Astrocyte of the cerebellum (primary cell): ENCODE measurements around the gene SLC22A3.

ENCODE experiments used
- DNase-seq: peaks from one replicate; pipeline ENCODE4 v3.0.0-alpha.2; 2011; ENCODE audit warnings: low read depth
- H3K4me3 ChIP-seq: 2 replicates; pipeline ENCODE4 v1.5.1; 2011; ENCODE audit warnings: mild to moderate bottlenecking, low read depth, low read length, moderate library complexity
- in situ Hi-C: cut with HindIII; loops from 2 replicates; pipeline ENCODE4 v1.10.0; 2017; ENCODE audit warnings: low sequenced_read_pairs
- TF ChIP-seq, protein P1 (sequence below): IDR thresholded peaks from 2 replicates; pipeline ENCODE4 v1.5.1; 2012; ENCODE audit warnings: low read length, low read depth, moderate library complexity, mild to moderate bottlenecking; ENCODE audit errors: missing control alignments

SLC22A3 gene

DNA sequence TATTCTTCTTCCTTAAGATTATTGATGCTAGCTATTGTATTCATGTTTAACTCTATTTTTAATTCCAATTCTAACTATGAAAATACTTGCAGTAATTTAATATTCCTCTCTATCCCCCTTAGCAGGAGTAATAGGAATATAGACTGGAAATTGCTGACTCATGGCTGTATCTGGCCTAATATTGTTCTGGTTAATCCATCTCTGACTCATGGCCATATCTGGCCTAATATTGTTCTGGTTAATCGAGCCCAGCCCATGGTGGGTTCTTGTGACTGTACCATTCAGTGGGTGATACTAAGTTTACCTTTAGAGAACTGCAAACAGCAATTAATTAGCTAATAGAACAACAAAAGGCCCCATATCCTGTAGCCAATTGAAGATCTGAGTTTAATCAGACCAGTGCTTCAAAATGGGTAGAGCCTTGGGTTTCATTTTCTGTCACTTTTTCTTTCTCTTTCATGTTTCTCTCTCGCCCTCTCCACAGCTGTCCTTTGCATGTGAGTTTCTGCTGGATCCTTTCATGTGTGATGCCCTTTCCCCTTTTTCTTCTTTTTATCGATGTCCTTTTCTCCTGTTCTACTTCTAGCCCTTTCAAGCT, 50.6 kb downstream of the SLC22A3 start:
- in situ Hi-C loops, result no loop called here
- H3K4me3 ChIP-seq, result no peak overlapping the region
- TF ChIP-seq, protein P1, sequence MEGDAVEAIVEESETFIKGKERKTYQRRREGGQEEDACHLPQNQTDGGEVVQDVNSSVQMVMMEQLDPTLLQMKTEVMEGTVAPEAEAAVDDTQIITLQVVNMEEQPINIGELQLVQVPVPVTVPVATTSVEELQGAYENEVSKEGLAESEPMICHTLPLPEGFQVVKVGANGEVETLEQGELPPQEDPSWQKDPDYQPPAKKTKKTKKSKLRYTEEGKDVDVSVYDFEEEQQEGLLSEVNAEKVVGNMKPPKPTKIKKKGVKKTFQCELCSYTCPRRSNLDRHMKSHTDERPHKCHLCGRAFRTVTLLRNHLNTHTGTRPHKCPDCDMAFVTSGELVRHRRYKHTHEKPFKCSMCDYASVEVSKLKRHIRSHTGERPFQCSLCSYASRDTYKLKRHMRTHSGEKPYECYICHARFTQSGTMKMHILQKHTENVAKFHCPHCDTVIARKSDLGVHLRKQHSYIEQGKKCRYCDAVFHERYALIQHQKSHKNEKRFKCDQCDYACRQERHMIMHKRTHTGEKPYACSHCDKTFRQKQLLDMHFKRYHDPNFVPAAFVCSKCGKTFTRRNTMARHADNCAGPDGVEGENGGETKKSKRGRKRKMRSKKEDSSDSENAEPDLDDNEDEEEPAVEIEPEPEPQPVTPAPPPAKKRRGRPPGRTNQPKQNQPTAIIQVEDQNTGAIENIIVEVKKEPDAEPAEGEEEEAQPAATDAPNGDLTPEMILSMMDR, result no peak
- no peak for DNase-seq

DNA sequence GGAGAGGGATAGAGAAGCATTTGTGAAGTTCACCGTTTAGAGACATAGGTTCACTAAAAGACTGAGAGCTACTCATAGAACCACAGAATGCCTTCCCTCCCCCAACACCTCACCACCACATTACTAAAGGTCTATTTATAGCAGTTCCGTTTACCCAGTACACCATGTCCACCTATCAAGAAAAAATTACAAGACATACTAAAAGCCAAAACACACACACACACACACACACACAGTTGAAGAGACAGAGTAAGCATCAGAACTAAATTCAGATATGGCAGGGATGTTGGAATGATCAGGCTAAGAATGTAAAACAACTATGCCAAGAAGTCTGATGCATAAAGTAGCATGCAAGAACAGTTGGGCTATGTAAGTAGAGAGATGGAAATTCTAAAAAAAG, 52.3 kb downstream of the SLC22A3 start:
- no peak for DNase-seq
- in situ Hi-C loops, result no loop called here
- H3K4me3 ChIP-seq, result no peak overlapping the region
- TF ChIP-seq, protein P1, result no peak

DNA sequence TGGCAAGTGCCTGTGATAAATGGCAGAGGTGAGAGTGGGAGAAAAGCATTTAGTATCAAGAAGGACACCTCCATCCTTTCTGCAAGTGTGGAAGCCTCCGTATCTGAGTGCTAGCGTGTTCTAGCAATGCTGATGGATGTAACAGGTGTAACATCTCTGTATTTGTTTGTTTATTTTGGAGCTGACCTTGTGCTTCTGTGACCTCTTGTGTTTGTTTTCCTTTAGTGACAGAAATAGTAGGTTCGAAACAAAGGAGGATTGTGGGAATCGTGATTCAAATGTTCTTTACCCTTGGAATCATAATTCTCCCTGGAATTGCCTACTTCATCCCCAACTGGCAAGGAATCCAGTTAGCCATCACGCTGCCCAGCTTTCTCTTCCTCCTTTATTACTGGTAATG, 60.4 kb downstream of the SLC22A3 start:
- no peak overlapping the region for H3K4me3 ChIP-seq
- DNase-seq, result no peak
- in situ Hi-C loops, result no loop called here
- TF ChIP-seq, protein P1, result no peak

DNA sequence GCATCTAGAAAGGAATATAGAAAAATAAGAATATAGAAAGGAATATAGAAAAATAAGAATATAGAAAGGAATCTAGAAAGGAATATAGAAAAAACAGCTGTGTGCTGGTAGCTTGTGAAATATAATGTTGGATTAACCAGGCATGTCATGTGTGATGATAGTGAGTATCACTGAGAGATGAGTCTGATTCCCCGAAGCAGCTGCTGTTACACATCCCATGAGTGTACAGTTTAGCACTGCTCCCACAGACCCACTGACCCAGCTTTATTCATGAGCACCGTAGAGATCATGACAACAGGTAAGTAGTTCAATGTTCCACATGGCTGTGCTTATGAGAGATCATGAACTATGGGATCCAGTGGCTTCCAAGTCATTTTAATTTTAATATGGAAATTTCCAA, 64.8 kb downstream of the SLC22A3 start:
- DNase-seq, result no peak
- in situ Hi-C loops, result no loop called here
- no peak overlapping the region for H3K4me3 ChIP-seq
- TF ChIP-seq, protein P1, result no peak

DNA sequence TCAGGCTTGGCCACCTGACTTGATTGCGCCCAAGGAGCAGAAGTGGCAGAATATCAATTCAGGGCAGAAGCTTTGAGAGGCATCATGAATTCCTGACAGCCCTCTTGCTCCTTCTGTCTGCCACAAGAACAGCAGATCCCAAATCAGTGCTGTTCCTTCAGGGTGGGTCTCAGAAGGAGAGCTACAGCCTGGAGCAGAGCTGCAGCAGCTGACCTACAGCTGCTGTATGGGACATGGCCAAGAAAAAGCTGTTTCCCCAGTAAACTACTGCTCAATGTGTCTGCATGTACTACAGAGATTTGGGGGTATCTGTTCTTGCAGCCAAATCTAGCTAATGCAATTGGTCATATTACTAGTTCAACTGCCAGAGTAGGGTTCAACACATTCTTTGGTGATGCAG, 69.0 kb downstream of the SLC22A3 start:
- in situ Hi-C loops, result no loop called here
- no peak for DNase-seq
- TF ChIP-seq, protein P1, result no peak

DNA sequence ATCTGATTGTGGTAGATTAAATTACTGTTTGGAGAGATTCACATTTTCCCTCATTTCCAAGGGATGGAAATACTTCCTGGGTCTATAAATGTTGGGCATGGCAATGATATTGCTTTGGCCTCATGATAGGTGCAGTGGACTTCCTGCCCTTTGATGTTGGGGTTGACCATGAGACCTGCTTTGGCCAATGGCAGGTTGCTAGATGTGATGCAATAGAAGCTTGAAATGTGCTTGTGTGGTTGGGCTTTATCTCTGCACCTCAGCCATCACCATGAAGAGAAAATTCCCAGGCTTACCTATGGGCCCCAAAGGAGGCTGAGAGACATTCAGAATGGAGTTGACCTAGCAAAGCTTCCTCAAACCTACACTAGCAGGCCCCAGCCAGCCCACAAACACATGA, 69.4 kb downstream of the SLC22A3 start:
- TF ChIP-seq, protein P1, result no peak
- DNase-seq, result no peak
- H3K4me3 ChIP-seq, result no peak overlapping the region
- in situ Hi-C loops, result no loop called here

More for the DNA sequence above, 69.0 kb downstream of the SLC22A3 start:
- no peak overlapping the region for H3K4me3 ChIP-seq

DNA sequence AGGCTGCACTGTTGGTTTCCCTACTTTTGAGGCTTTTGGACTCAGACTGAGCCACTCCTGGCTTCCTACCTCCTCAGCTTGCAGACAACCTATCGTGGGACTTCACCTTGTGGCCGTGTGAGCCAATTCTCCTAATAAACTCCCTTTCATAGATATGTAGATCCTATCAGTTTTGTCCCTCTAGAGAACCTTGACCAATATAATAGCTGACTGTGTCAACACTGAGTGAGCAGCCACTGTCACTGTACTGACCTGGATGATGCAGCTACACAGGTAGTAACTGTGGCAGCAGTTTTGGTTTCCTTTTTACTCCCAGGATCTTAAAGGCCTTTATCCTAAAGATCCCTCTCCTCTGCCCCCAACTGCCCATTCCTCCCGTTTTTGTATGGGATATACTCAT, 70.2 kb downstream of the SLC22A3 start:
- in situ Hi-C loops, result no loop called here
- TF ChIP-seq, protein P1, result no peak
- no peak for DNase-seq
- no peak overlapping the region for H3K4me3 ChIP-seq
